ENCODE results near the gene GRIP1.
"Not testable (repeated sequence)": the region's sequence is repeated elsewhere in the genome, so short reads cannot be mapped to it uniquely, and the experiment has no call there.

GRIP1 gene

GRCh38 chr12:66533767-66534166 is 145.1 kb downstream of the GRIP1 start:
- no peak for DNase-seq (ENCODE audit: low read depth)

- no peak for DNase-seq (ENCODE audit: low read depth)
Observed at GRCh38 chr12:66531766-66532165, 147.1 kb downstream of the GRIP1 start.

GRCh38 chr12:66529934-66530333 is 148.9 kb downstream of the GRIP1 start:
- DNase-seq (ENCODE audit: low read depth): no peak

GRCh38 chr12:66516561-66516960 is 162.3 kb downstream of the GRIP1 start:
- no peak for DNase-seq (ENCODE audit: low read depth)

GRCh38 chr12:66516133-66516532 is 162.7 kb downstream of the GRIP1 start:
- peak; percentile 3 for DNase-seq (ENCODE audit: low read depth)

- DNase-seq (ENCODE audit: low read depth): peak; percentile 20
Observed at GRCh38 chr12:66514581-66514980, 164.3 kb downstream of the GRIP1 start.

- no peak for DNase-seq (ENCODE audit: low read depth)
Observed at GRCh38 chr12:66508025-66508424, 170.9 kb downstream of the GRIP1 start.

GRCh38 chr12:66503746-66504145 is 175.1 kb downstream of the GRIP1 start:
- DNase-seq (ENCODE audit: low read depth): no peak

- DNase-seq (ENCODE audit: low read depth): no peak
Observed at GRCh38 chr12:66502911-66503310, 176.0 kb downstream of the GRIP1 start.

- DNase-seq (ENCODE audit: low read depth): no peak
Observed at GRCh38 chr12:66500841-66501240, 178.0 kb downstream of the GRIP1 start.

GRCh38 chr12:66500091-66500490 is 178.8 kb downstream of the GRIP1 start:
- DNase-seq (ENCODE audit: low read depth): no peak

- no peak for DNase-seq (ENCODE audit: low read depth)
Observed at GRCh38 chr12:66499000-66499399, 179.9 kb downstream of the GRIP1 start.

GRCh38 chr12:66498059-66498458 is 180.8 kb downstream of the GRIP1 start:
- DNase-seq (ENCODE audit: low read depth): not testable (repeated sequence)

- no peak for DNase-seq (ENCODE audit: low read depth)
Observed at GRCh38 chr12:66497008-66497897, 181.6 kb downstream of the GRIP1 start.

- DNase-seq (ENCODE audit: low read depth): no peak
Observed at GRCh38 chr12:66496595-66496994, 182.3 kb downstream of the GRIP1 start.

GRCh38 chr12:66495709-66496108 is 183.2 kb downstream of the GRIP1 start:
- no peak for DNase-seq (ENCODE audit: low read depth)

- DNase-seq (ENCODE audit: low read depth): no peak
Observed at GRCh38 chr12:66493819-66494218, 185.1 kb downstream of the GRIP1 start.

GRCh38 chr12:66491853-66492252 is 187.0 kb downstream of the GRIP1 start:
- no peak for DNase-seq (ENCODE audit: low read depth)

- no peak for DNase-seq (ENCODE audit: low read depth)
Observed at GRCh38 chr12:66482351-66483203, 196.3 kb downstream of the GRIP1 start.

GRCh38 chr12:66467932-66468331 is 210.9 kb downstream of the GRIP1 start:
- DNase-seq (ENCODE audit: low read depth): peak; percentile 22

GRCh38 chr12:66461331-66461730 is 217.5 kb downstream of the GRIP1 start:
- no peak for DNase-seq (ENCODE audit: low read depth)

GRCh38 chr12:66459944-66460482 is 218.9 kb downstream of the GRIP1 start:
- DNase-seq (ENCODE audit: low read depth): no peak

- no peak for DNase-seq (ENCODE audit: low read depth)
Observed at GRCh38 chr12:66456612-66457011, 222.3 kb downstream of the GRIP1 start.

All from ELR (cell line).